Activated CD4-positive, alpha-beta T cell treated with anti-CD3 and anti-CD28 coated beads for 4 hours (primary cell): ENCODE data around the gene TGIF2LX.
"Not testable (repeated sequence)": the region's sequence is repeated elsewhere in the genome, so short reads cannot be mapped to it uniquely, and the experiment has no call there.

Experiments used
- DNase-seq, 2 donors: peaks; one replicate each; pipeline ENCODE4 v3.0.0-alpha.2; 2020

TGIF2LX gene

GRCh38 chrX:89921665-89922064 lies at the start of gene TGIF2LX:
Gene TGIF2LX, plus strand, starts transcription at chrX:89921908. Its CDS starts 178 bp downstream, at chrX:89922086.
- DNase-seq = not testable (repeated sequence)

- not testable (repeated sequence) for DNase-seq
Measured at GRCh38 chrX:89922338-89922934, 728 bp downstream of the TGIF2LX start.

- DNase-seq = not testable (repeated sequence)
Measured at GRCh38 chrX:89943077-89943476, 21.4 kb downstream of the TGIF2LX start.

- not testable (repeated sequence) for DNase-seq
Measured at GRCh38 chrX:89965588-89965987, 43.9 kb downstream of the TGIF2LX start.
